ENCODE results near the gene BOD1L1.

The BOD1L1 gene

GRCh38 chr4:13539619-13540445 lies 87.7 kb downstream of the BOD1L1 start:
- no peak overlapping the region for H3K9ac ChIP-seq (ENCODE audit: low read length)
- H3K9me2 ChIP-seq (replicated peaks; ENCODE audit: insufficient read depth, low read length): no peaks in the 10 kb centered on the region
- no peaks in the 10 kb centered on the region for H3K9me3 ChIP-seq (replicated peaks; ENCODE audit: insufficient read depth, low read length)
- no peak overlapping the region for H3K27ac ChIP-seq (ENCODE audit: low read length)
- H2AFZ ChIP-seq (ENCODE audit: low read length): no peak overlapping the region
- no peak overlapping the region for H3K4me3 ChIP-seq (ENCODE audit: low read length)
- H3K27me3 ChIP-seq (replicated peaks; ENCODE audit: insufficient read depth, low read length): peaks cover 45% of the 10 kb centered on the region
- TF ChIP-seq EZH2 (optimal IDR thresholded peaks at IDR 0.05; ENCODE audit: low read depth, low read length): no peak
- no peak for TF ChIP-seq CTCF (IDR thresholded peaks at IDR 0.05; ENCODE audit: low read length)
- no peak for TF ChIP-seq EZH2phosphoT487 (IDR thresholded peaks at IDR 0.05; ENCODE audit: low read length)
- no peaks in the 10 kb centered on the region for H3K36me3 ChIP-seq (replicated peaks; ENCODE audit: insufficient read depth, low read length)
- no peaks in the 10 kb centered on the region for H3K4me1 ChIP-seq (ENCODE audit: low read length)
- H3K4me2 ChIP-seq (ENCODE audit: low read depth, low read length): no peak overlapping the region
- DNase-seq: peak; percentile 5
- no peaks in the 10 kb centered on the region for H4K20me1 ChIP-seq (ENCODE audit: insufficient read depth, low read length)
- H3F3A ChIP-seq (ENCODE audit: insufficient read depth, low read length): no peaks in the 10 kb centered on the region
- no peaks in the 10 kb centered on the region for H3K79me2 ChIP-seq (ENCODE audit: low read length)

GRCh38 chr4:13539047-13539618 lies 88.4 kb downstream of the BOD1L1 start:
- Histone ChIP-seq H2AFZ (ENCODE audit: low read length) (no peak overlapping the region), H3K79me2 (ENCODE audit: low read length) (no peaks in the 10 kb centered on the region), H3K9me2 (replicated peaks; ENCODE audit: insufficient read depth, low read length) (no peaks in the 10 kb centered on the region), H3K27ac (ENCODE audit: low read length) (no peak overlapping the region), H3K4me3 (ENCODE audit: low read length) (no peak overlapping the region), H3K4me1 (ENCODE audit: low read length) (no peaks in the 10 kb centered on the region), H3K9me3 (replicated peaks; ENCODE audit: insufficient read depth, low read length) (no peaks in the 10 kb centered on the region), H4K20me1 (ENCODE audit: insufficient read depth, low read length) (no peaks in the 10 kb centered on the region), H3K9ac (ENCODE audit: low read length) (no peak overlapping the region), H3K27me3 (replicated peaks; ENCODE audit: insufficient read depth, low read length) (peaks cover 52% of the 10 kb centered on the region), H3F3A (ENCODE audit: insufficient read depth, low read length) (no peaks in the 10 kb centered on the region), H3K4me2 (ENCODE audit: low read depth, low read length) (no peak overlapping the region), H3K36me3 (replicated peaks; ENCODE audit: insufficient read depth, low read length) (no peaks in the 10 kb centered on the region)
- DNase-seq: no peak
- TF ChIP-seq EZH2phosphoT487 (IDR thresholded peaks at IDR 0.05; ENCODE audit: low read length) (no peak), CTCF (IDR thresholded peaks at IDR 0.05; ENCODE audit: low read length) (no peak), EZH2 (optimal IDR thresholded peaks at IDR 0.05; ENCODE audit: low read depth, low read length) (no peak)

- no peaks in the 10 kb centered on the region for H3F3A ChIP-seq (ENCODE audit: insufficient read depth, low read length)
- no peak overlapping the region for H3K4me2 ChIP-seq (ENCODE audit: low read depth, low read length)
- TF ChIP-seq EZH2 (optimal IDR thresholded peaks at IDR 0.05; ENCODE audit: low read depth, low read length) (no peak), EZH2phosphoT487 (IDR thresholded peaks at IDR 0.05; ENCODE audit: low read length) (no peak), CTCF (IDR thresholded peaks at IDR 0.05; ENCODE audit: low read length) (no peak)
- no peak for DNase-seq
- no peak overlapping the region for H3K4me3 ChIP-seq (ENCODE audit: low read length)
- no peaks in the 10 kb centered on the region for H3K9me2 ChIP-seq (replicated peaks; ENCODE audit: insufficient read depth, low read length)
- H2AFZ ChIP-seq (ENCODE audit: low read length): no peak overlapping the region
- no peaks in the 10 kb centered on the region for H3K36me3 ChIP-seq (replicated peaks; ENCODE audit: insufficient read depth, low read length)
- H3K9me3 ChIP-seq (replicated peaks; ENCODE audit: insufficient read depth, low read length): no peaks in the 10 kb centered on the region
- H3K79me2 ChIP-seq (ENCODE audit: low read length): no peaks in the 10 kb centered on the region
- H3K4me1 ChIP-seq (ENCODE audit: low read length): no peaks in the 10 kb centered on the region
- H4K20me1 ChIP-seq (ENCODE audit: insufficient read depth, low read length): no peaks in the 10 kb centered on the region
- H3K27ac ChIP-seq (ENCODE audit: low read length): no peak overlapping the region
- H3K27me3 ChIP-seq (replicated peaks; ENCODE audit: insufficient read depth, low read length): peaks cover 58% of the 10 kb centered on the region
- no peak overlapping the region for H3K9ac ChIP-seq (ENCODE audit: low read length)
Observed at GRCh38 chr4:13538427-13538973, 89.0 kb downstream of the BOD1L1 start.

Measured in MM.1S (cell line).